Erythroblast (primary cell): ENCODE results near the gene DDX39B.

Experiments used
- GATA1 ChIP-seq: IDR thresholded peaks from 2 replicates; pipeline ENCODE4 v1.6.1; 2011; ENCODE audit warnings: low read depth, mild to moderate bottlenecking, control low read depth, low read length, moderate library complexity
- POLR2A ChIP-seq: IDR thresholded peaks from 2 replicates; pipeline ENCODE4 v1.6.1; 2011; ENCODE audit warnings: mild to moderate bottlenecking, low read length

DNA sequence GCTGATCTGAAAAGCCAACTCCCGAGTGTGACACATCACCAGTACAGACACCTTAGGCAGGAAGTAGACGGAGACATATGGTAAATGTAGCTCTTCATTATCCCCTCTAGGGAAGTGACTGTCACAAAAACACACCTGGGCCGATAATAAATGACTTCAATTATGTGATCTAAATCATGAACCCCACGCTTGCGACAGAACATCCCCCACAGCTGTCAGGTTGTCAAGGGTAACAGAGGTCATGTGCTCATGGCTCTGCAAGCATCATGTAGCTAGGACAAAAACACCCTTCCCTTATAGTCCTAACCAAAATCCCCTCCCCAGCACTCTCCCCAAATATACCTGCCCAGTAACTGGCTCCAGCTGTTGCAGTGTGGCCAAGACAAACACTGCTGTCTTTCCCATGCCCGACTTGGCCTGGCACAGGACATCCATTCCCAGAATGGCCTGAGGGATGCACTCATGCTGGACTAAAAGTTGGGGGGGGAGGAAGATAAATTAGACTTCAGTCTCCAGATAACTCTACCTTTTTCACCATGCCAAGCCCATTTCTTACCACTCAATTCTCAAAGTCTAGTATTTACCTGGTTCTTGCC, 2.9 kb downstream of the DDX39B start:
- TF ChIP-seq POLR2A (no peak), GATA1 (no peak)
